ENCODE data around the gene TAF4B.
"Not testable (repeated sequence)": the region's sequence is repeated elsewhere in the genome, so short reads cannot be mapped to it uniquely, and the experiment has no call there.

TAF4B gene

DNA sequence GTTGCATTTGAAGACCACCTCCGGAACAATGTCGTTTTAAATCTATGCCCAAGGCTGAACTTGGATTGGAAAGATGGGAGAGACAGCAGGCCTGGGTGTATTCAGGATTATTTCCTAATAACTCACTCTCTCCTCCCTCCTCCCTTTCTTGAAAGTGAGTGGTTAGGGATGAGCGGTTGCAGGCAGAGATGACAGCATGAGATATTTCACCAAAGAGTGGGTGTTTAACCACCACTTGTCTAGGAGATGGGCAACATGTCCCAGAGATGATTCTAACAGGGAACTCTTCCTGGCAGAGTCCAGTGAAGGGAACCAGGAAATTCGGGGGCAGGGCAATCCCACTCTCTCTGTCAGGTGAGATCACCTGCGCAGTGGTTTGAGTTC, 198.9 kb downstream of the TAF4B start:
- DNase-seq (ENCODE audit: insufficient read length, low spot score) (no peak), FAIRE-seq (no peak)
- TF ChIP-seq, protein P1, sequence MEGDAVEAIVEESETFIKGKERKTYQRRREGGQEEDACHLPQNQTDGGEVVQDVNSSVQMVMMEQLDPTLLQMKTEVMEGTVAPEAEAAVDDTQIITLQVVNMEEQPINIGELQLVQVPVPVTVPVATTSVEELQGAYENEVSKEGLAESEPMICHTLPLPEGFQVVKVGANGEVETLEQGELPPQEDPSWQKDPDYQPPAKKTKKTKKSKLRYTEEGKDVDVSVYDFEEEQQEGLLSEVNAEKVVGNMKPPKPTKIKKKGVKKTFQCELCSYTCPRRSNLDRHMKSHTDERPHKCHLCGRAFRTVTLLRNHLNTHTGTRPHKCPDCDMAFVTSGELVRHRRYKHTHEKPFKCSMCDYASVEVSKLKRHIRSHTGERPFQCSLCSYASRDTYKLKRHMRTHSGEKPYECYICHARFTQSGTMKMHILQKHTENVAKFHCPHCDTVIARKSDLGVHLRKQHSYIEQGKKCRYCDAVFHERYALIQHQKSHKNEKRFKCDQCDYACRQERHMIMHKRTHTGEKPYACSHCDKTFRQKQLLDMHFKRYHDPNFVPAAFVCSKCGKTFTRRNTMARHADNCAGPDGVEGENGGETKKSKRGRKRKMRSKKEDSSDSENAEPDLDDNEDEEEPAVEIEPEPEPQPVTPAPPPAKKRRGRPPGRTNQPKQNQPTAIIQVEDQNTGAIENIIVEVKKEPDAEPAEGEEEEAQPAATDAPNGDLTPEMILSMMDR (IDR thresholded peaks at IDR 0.05; ENCODE audit: insufficient read depth, missing control alignments) = no peak

DNA sequence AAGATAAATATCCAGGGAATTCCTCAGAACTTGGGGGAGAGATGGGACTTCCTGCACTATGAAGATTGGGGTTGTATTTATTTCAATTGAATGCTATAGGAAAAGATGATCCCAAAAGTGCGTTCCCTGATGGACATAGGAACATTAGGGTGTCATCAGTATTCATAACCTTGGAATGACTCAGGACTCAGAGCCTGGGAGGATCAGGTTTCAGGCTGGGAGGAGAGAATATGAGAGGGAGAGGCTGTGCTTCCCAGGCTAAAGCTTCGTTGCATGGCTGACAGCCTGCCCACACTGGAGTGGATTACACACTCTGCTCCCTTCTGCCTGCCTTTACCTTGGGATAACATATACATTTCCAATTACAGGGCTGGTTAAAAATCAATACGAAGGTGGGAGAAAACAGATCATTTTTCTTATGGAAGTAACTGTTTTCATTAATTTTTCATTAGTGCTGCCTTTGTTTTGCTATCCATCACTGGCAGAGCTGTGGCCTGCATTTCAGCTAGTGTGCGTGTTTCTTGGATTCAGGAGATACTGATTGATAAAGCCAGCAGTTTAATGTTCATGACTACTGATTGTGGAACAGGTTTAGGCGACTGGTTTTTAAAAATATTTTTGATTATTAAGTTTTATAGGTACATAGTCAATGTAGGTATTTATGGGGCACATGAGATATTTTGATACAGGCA, 203.4 kb downstream of the TAF4B start:
- FAIRE-seq (no peak), DNase-seq (ENCODE audit: insufficient read length, low spot score) (no peak)
- TF ChIP-seq, protein P1 (IDR thresholded peaks at IDR 0.05; ENCODE audit: insufficient read depth, missing control alignments) = no peak

DNA sequence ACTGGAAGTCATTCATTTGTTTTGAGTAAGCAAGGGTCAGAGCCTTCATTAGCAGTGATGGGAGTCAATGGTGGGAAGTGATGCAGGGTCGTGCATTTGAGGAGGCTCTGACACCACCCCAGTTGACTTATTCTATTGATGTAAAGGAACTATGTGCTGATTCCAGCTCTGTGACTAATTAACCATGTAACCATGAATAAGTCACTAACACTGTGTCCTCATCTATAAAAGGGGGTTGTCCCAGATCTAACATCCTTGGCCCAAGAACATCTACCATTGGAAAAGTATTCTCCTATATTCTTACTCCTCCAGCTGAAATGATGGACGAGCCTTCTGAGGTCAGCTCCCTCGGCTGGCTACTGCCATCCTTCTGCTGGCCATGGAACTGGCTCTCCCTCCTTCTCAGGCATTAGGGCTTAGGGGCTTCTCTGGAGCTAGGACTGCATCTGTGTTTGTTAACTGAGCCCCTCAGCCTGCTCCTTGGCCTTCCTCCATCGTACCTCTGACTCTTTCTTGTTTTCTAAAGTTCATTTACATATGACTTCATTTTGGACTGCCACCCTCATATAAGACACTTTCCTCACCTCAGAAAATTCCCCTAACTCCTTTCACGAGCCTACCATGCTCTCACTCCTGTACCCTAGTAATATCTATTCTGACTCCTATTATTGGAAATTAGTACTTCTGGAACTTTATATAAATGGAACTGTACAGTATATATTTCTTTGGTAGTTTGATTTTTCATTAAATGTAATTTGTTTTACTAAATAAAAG, 206.6 kb downstream of the TAF4B start:
- DNase-seq (ENCODE audit: insufficient read length, low spot score) (no peak), FAIRE-seq (no peak)
- TF ChIP-seq, protein P1 (IDR thresholded peaks at IDR 0.05; ENCODE audit: insufficient read depth, missing control alignments) = no peak

DNA sequence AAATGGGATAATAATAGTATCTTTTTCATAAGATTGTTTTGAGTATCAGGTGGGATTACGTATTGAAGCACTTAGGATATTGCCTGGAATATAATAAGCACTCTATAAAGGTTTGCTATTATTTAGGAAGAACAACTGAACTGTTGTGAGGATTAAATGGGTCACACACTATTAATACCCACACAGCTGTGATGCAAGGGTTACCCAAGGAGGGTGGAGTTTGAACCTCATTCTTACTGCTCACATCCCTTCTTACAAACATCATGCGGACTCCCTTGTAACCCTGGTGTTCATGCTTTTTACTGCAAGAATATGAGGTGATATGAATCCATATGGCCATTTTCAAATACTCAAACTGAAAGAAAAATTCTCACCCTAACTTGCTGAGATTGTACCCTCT, 208.6 kb downstream of the TAF4B start:
- TF ChIP-seq, protein P1 (IDR thresholded peaks at IDR 0.05; ENCODE audit: insufficient read depth, missing control alignments) = no peak
- FAIRE-seq (no peak), DNase-seq (ENCODE audit: insufficient read length, low spot score) (no peak)

DNA sequence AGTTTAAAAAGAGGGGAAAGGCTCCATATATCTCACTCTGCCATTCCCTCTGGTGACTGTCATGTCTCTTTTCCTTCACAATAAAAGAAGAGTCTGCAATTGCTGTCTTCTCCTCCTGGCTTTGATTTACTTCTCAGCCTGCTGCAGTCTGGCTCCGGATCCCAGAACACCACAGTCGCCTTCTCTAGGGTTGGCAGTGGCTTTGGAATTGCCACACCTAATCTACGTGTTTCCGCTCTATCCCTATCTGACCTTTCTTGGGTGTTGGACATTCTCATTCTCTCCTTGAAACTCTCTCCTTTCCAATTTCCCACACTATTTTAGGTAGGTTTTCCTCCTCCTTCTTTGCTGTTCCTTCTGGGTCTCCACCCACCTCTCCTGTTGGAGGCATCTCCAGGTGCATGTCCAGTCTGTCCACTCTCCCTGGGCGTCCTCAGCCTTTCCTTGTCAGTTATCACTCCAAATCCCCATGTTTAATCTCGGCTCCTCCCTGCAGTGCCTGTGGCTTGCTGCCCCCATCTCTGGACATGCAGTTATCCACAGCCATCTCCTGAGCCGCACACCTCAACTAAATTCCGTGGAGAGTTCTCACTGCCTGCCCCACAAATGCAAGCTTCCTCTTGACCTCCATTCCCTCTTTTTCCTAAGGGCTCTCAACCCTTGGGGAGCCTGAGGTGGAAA, 209.3 kb downstream of the TAF4B start:
- DNase-seq (ENCODE audit: insufficient read length, low spot score) = no peak
- TF ChIP-seq, protein P1 (IDR thresholded peaks at IDR 0.05; ENCODE audit: insufficient read depth, missing control alignments) = no peak
- FAIRE-seq = no peak

DNA sequence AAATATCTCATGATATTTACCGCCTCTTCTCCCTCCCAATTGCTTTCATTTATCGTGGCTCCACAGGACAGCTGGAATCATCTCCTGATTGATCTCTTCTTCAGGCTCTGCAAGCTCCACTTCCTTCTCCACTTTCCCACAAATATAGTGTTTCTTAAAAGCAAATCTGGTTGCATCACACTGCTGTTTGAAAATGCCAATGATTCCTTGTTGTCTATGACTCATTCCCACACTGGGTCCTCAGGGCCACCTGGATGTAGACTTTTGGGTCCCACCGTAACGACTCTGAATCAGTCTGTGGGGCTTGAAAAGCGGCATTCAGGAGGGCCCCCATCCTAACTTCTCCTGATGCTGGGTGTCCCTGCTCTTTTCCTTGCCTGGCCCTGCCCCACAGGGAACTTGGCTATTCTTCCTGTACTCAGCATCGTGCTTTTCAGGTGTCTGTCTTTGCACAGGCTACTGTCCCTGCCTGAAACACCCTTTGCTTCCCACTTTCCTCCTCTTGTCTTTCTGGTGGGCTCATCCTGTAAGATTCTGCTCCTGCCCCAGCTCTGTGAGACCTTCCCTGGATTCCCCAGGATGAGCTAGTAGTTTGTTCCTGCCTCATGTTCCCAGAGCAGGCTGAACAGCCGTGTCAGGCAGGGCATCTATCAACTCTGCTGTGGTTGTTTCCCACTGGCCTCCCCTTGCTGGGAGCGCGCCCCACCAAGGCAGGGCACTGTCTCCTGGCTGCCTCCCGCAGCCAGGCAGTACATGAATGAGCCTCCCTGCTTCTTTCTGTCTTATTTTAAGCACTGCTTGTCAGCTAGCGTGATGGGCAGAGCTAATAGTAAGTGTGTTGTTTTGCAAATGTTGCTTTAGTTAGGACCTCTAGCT, 210.2 kb downstream of the TAF4B start:
- TF ChIP-seq, protein P1 (IDR thresholded peaks at IDR 0.05; ENCODE audit: insufficient read depth, missing control alignments) = no peak

DNA sequence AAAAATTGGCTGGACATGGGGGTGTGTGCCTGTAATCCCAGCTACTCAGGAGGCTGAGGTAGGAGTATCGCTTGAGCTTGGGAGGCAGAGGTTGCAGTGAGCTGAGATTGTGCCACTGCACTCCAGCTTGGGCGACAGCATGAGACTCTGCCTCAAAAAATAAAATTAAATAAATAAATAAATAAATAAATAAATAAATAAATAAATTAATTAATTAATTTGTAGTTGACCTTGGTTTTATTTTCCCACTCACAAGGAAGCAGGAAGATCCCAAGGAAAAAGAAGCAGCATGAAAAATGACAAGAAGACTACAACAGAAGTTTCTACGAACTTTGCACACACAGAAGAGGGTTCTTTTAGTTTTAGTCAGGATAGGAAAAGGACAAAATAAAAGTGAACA, 211.4 kb downstream of the TAF4B start:
- DNase-seq (ENCODE audit: insufficient read length, low spot score); FAIRE-seq: not testable (repeated sequence)

More for the DNA sequence above, 210.2 kb downstream of the TAF4B start:
- DNase-seq (ENCODE audit: insufficient read length, low spot score) = no peak
- FAIRE-seq = no peak

Measured in D721Med (cell line).